Tibial nerve (tissue), 4 donors: ENCODE measurements around the gene NXPH1. TPM values are rescaled to one million over a fixed set of nuclear protein-coding genes. Genes with fewer than 3 reads are reported as not detected.

ENCODE experiments used
- DNase-seq, 2 donors: peaks; one replicate each; pipeline ENCODE4 v3.0.0-alpha.2; 2019; ENCODE audit warnings: low spot score in 2 of 2
- H3K27ac ChIP-seq, 4 donors: fragments of 200-600 bp; sonication (generic) in 3 of 4; one replicate each; pipeline ENCODE4 v1.5.1; 2017 to 2019; ENCODE audit warnings: mild to moderate bottlenecking in 1 of 4
- H3K27me3 ChIP-seq, 2 donors: fragments of 200-600 bp; sonication (generic) in 1 of 2; one replicate each; pipeline versions ENCODE4 v1.5.1 to v1.6.0; 2017 to 2019
- H3K36me3 ChIP-seq, 3 donors: fragments of 200-600 bp; sonication (generic); one replicate each; pipeline ENCODE4 v1.5.1; 2018 to 2019
- H3K4me1 ChIP-seq, 4 donors: fragments of 200-600 bp; sonication (generic) in 3 of 4; one replicate each; pipeline ENCODE4 v1.5.1; 2017 to 2019
- H3K4me3 ChIP-seq, 4 donors: fragments of 200-600 bp; sonication (generic) in 3 of 4; one replicate each; pipeline ENCODE4 v1.5.1; 2017 to 2019; ENCODE audit warnings: mild to moderate bottlenecking in 1 of 4, moderate library complexity in 1 of 4
- H3K9me3 ChIP-seq, 4 donors: fragments of 200-600 bp; sonication (generic) in 3 of 4; one replicate each; pipeline ENCODE4 v1.5.1; 2017 to 2019
- CTCF ChIP-seq, 5 experiments: fragments of 200-600 bp in 3 of 5; fragments of 450-650 bp in 2 of 5; sonication (generic) in 3 of 5; IDR thresholded peaks; one replicate each; pipeline ENCODE4 v1.5.1; 2016 to 2019; ENCODE audit warnings: antibody characterized with exemption in 5 of 5, mild to moderate bottlenecking in 3 of 5, moderate library complexity in 2 of 5
- EP300 ChIP-seq, 2 donors: sonication (generic); formaldehyde crosslinking; IDR thresholded peaks; one replicate each; pipeline ENCODE4 v1.6.1; 2017; ENCODE audit warnings: antibody characterized with exemption in 2 of 2, mild to moderate bottlenecking in 1 of 2
- POLR2A ChIP-seq, 2 donors: fragments of 450-650 bp; IDR thresholded peaks; one replicate each; pipeline ENCODE4 v1.6.1; 2017; ENCODE audit warnings: antibody characterized with exemption in 2 of 2, mild to moderate bottlenecking in 2 of 2, moderate library complexity in 2 of 2
- WGBS, 2 donors: methylation state at CpG; one replicate each; pipeline ENCODE4 v1.1.5; 2018; 5-methylcytosine and 5-hydroxymethylcytosine counted together
- total RNA-seq, 4 donors: library from RNA; depleted of rRNA; stranded (reverse); fragments of >200 nt; gene quantifications; one replicate each; pipeline ENCODE4 v1.1.0, GENCODE V29; 2016

NXPH1 gene
- total RNA-seq, 4 donors from 2014 or later = not detected

GRCh38 chr7:8444468-8444769, 11.0 kb downstream of the NXPH1 start:
- TF ChIP-seq CTCF (IDR thresholded peaks at IDR 0.05) (no peak), EP300 (IDR thresholded peaks at IDR 0.05) (no peak), POLR2A (IDR thresholded peaks at IDR 0.05) (no peak)
- WGBS, 2 donors = 43 to 56% methylated on average over 7 of the region's 7 CpGs
- H3K36me3 ChIP-seq = no peaks in the 10 kb centered on the region
- peaks cover 0 to 59% of the 10 kb centered on the region in 2 donors for H3K27me3 ChIP-seq
- peaks cover 0 to 28% (median 0%) of the 10 kb centered on the region in 4 donors for H3K4me1 ChIP-seq
- no peak overlapping the region for H3K27ac ChIP-seq
- H3K4me3 ChIP-seq = no peak overlapping the region
- no peaks in the 10 kb centered on the region for H3K9me3 ChIP-seq
- DNase-seq = no peak

DNA sequence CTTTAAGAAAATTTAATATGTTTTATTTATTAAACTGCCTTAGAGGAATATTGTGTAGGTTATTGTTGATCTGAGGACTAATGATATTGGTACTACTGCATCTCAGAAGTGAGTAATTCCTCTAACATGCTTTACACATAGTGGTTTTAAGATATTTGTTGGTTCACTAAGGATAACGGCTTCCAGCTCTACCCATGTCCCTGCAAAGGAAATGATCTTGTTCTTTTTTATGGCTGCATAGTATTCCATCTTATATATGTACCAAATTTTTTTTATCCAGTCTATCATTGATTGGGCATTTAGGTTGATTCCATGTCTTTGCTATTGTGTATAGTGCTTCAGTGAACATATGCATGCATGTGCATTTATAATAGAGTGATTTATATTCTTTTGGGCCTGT, 20.1 kb downstream of the NXPH1 start:
- Histone ChIP-seq H3K4me3 (no peak overlapping the region), H3K9me3 (no peaks in the 10 kb centered on the region), H3K27me3 (no peaks in the 10 kb centered on the region), H3K27ac (no peak overlapping the region), H3K36me3 (no peaks in the 10 kb centered on the region), H3K4me1 (no peaks in the 10 kb centered on the region)
- no peak for DNase-seq
- no peak for TF ChIP-seq EP300 (IDR thresholded peaks at IDR 0.05)
- no peak for TF ChIP-seq POLR2A (IDR thresholded peaks at IDR 0.05)
- TF ChIP-seq CTCF (IDR thresholded peaks at IDR 0.05) = no peak
- 70 to 74% methylated on average over 1 of the region's 1 CpG for WGBS, 2 donors

- WGBS, 2 donors = 41 to 45% methylated on average over 2 of the region's 2 CpGs
- H3K9me3 ChIP-seq = no peaks in the 10 kb centered on the region
- no peaks in the 10 kb centered on the region for H3K4me1 ChIP-seq
- no peaks in the 10 kb centered on the region for H3K27me3 ChIP-seq
- no peak overlapping the region for H3K27ac ChIP-seq
- TF ChIP-seq POLR2A (IDR thresholded peaks at IDR 0.05) = no peak
- TF ChIP-seq EP300 (IDR thresholded peaks at IDR 0.05) = no peak
- TF ChIP-seq CTCF (IDR thresholded peaks at IDR 0.05) = no peak
- DNase-seq = no peak
- H3K36me3 ChIP-seq = no peaks in the 10 kb centered on the region
- no peak overlapping the region for H3K4me3 ChIP-seq
Observed at GRCh38 chr7:8455426-8455825, 22.0 kb downstream of the NXPH1 start.

- H3K9me3 ChIP-seq = no peaks in the 10 kb centered on the region
- H3K27me3 ChIP-seq = no peaks in the 10 kb centered on the region
- no peak for DNase-seq
- H3K36me3 ChIP-seq = no peaks in the 10 kb centered on the region
- TF ChIP-seq POLR2A (IDR thresholded peaks at IDR 0.05) (no peak), CTCF (IDR thresholded peaks at IDR 0.05) (no peak), EP300 (IDR thresholded peaks at IDR 0.05) (no peak)
- 89 to 90% methylated on average over 2 of the region's 2 CpGs for WGBS, 2 donors
- no peak overlapping the region for H3K4me3 ChIP-seq
- H3K4me1 ChIP-seq = no peaks in the 10 kb centered on the region
- H3K27ac ChIP-seq = no peak overlapping the region
Observed at GRCh38 chr7:8462309-8462708, 28.9 kb downstream of the NXPH1 start.

- no peak overlapping the region for H3K4me3 ChIP-seq
- DNase-seq = no peak
- no peaks in the 10 kb centered on the region for H3K27me3 ChIP-seq
- no peaks in the 10 kb centered on the region for H3K4me1 ChIP-seq
- WGBS, 2 donors = 83 to 90% methylated on average over 4 of the region's 4 CpGs
- TF ChIP-seq EP300 (IDR thresholded peaks at IDR 0.05) (no peak), POLR2A (IDR thresholded peaks at IDR 0.05) (no peak), CTCF (IDR thresholded peaks at IDR 0.05) (no peak)
- H3K9me3 ChIP-seq = no peaks in the 10 kb centered on the region
- H3K27ac ChIP-seq = no peak overlapping the region
- H3K36me3 ChIP-seq = no peaks in the 10 kb centered on the region
Observed at GRCh38 chr7:8465338-8465737, 31.9 kb downstream of the NXPH1 start.
